Skeletal muscle tissue (tissue), 4 donors: ENCODE results near the gene SASH1. TPM values are rescaled to one million over a fixed set of nuclear protein-coding genes. Genes with fewer than 3 reads are reported as not detected.

Experiments used
- H3K27ac ChIP-seq: one replicate; pipeline ENCODE4 v1.7.0; 2013; ENCODE audit warnings: mild to moderate bottlenecking, low read depth, low read length, inconsistent platforms
- H3K27me3 ChIP-seq, 3 donors: one replicate each; pipeline ENCODE4 v1.7.0; 2013; ENCODE audit warnings: low read length in 3 of 3; ENCODE audit not compliant: control insufficient read depth in 3 of 3, insufficient read depth in 3 of 3
- H3K36me3 ChIP-seq, 3 donors: one replicate each; pipeline ENCODE4 v1.7.0; 2013; ENCODE audit warnings: low read length in 3 of 3; ENCODE audit not compliant: control insufficient read depth in 3 of 3, insufficient read depth in 3 of 3
- H3K4me1 ChIP-seq, 3 donors: one replicate each; pipeline ENCODE4 v1.7.0; 2013; ENCODE audit warnings: low read length in 3 of 3, mild to moderate bottlenecking in 3 of 3; ENCODE audit not compliant: control insufficient read depth in 3 of 3, insufficient read depth in 3 of 3
- H3K4me3 ChIP-seq, 3 donors: one replicate each; pipeline ENCODE4 v1.7.0; 2013; ENCODE audit warnings: low read length in 3 of 3
- H3K9ac ChIP-seq, 3 donors: one replicate each; pipeline ENCODE4 v1.7.0; 2013; ENCODE audit warnings: low read length in 3 of 3, mild to moderate bottlenecking in 3 of 3, moderate library complexity in 2 of 3, low read depth in 1 of 3
- H3K9me3 ChIP-seq, 3 donors: one replicate each; pipeline ENCODE4 v1.7.0; 2013; ENCODE audit warnings: low read length in 3 of 3; ENCODE audit not compliant: control insufficient read depth in 3 of 3
- total RNA-seq: library from RNA; depleted of rRNA; stranded (reverse); fragments of >200 nt; gene quantifications from one replicate; pipeline ENCODE4 v1.2.3, GENCODE V29; 2014
- donor health status: Osteomylitis.

SASH1 gene
- total RNA-seq, 1 donor from 2014 or later: 85.1 TPM

GRCh38 chr6:148307405-148307804 is 35.2 kb upstream of the SASH1 start:
- Histone ChIP-seq H3K27ac (no peak overlapping the region), H3K4me1 (peaks cover 0 to 8% (median 6%) of the 10 kb centered on the region in 3 donors), H3K27me3 (no peaks in the 10 kb centered on the region), H3K36me3 (no peaks in the 10 kb centered on the region), H3K4me3 (no peak overlapping the region), H3K9ac (no peak overlapping the region), H3K9me3 (no peaks in the 10 kb centered on the region)

- Histone ChIP-seq H3K36me3 (no peaks in the 10 kb centered on the region), H3K9me3 (no peaks in the 10 kb centered on the region), H3K4me1 (peaks cover 0 to 8% (median 6%) of the 10 kb centered on the region in 3 donors), H3K27ac (no peak overlapping the region), H3K9ac (no peak overlapping the region), H3K27me3 (no peaks in the 10 kb centered on the region), H3K4me3 (no peak overlapping the region)
These were observed 33.3 kb upstream of the SASH1 start for GRCh38 chr6:148309301-148309700.

GRCh38 chr6:148311966-148312669 is 30.5 kb upstream of the SASH1 start:
- Histone ChIP-seq H3K9ac (no peak overlapping the region), H3K27me3 (no peaks in the 10 kb centered on the region), H3K4me1 (no peaks in the 10 kb centered on the region), H3K4me3 (no peak overlapping the region), H3K9me3 (no peaks in the 10 kb centered on the region), H3K27ac (no peak overlapping the region), H3K36me3 (no peaks in the 10 kb centered on the region)

GRCh38 chr6:148313488-148313887 is 29.1 kb upstream of the SASH1 start:
- Histone ChIP-seq H3K27ac (no peak overlapping the region), H3K36me3 (no peaks in the 10 kb centered on the region), H3K9me3 (no peaks in the 10 kb centered on the region), H3K4me1 (no peaks in the 10 kb centered on the region), H3K9ac (no peak overlapping the region), H3K27me3 (no peaks in the 10 kb centered on the region), H3K4me3 (no peak overlapping the region)

- Histone ChIP-seq H3K9me3 (no peaks in the 10 kb centered on the region), H3K4me3 (no peak overlapping the region), H3K27ac (no peak overlapping the region), H3K36me3 (no peaks in the 10 kb centered on the region), H3K9ac (no peak overlapping the region), H3K4me1 (no peaks in the 10 kb centered on the region), H3K27me3 (no peaks in the 10 kb centered on the region)
These were observed 26.3 kb upstream of the SASH1 start for GRCh38 chr6:148316308-148316707.

- Histone ChIP-seq H3K9me3 (no peaks in the 10 kb centered on the region), H3K27ac (no peak overlapping the region), H3K36me3 (no peaks in the 10 kb centered on the region), H3K9ac (no peak overlapping the region), H3K4me3 (no peak overlapping the region), H3K4me1 (no peaks in the 10 kb centered on the region), H3K27me3 (no peaks in the 10 kb centered on the region)
These were observed 25.6 kb upstream of the SASH1 start for GRCh38 chr6:148317051-148317450.

- Histone ChIP-seq H3K27me3 (no peaks in the 10 kb centered on the region), H3K27ac (no peak overlapping the region), H3K4me1 (no peaks in the 10 kb centered on the region), H3K4me3 (no peak overlapping the region), H3K36me3 (no peaks in the 10 kb centered on the region), H3K9ac (no peak overlapping the region), H3K9me3 (no peaks in the 10 kb centered on the region)
These were observed 24.9 kb upstream of the SASH1 start for GRCh38 chr6:148317739-148318138.

- H3K36me3 ChIP-seq: no peaks in the 10 kb centered on the region
- H3K27ac ChIP-seq: no peak overlapping the region
- H3K9me3 ChIP-seq: no peaks in the 10 kb centered on the region
- no peak overlapping the region for H3K4me3 ChIP-seq
- no peak overlapping the region for H3K9ac ChIP-seq
- no peaks in the 10 kb centered on the region for H3K27me3 ChIP-seq
- no peaks in the 10 kb centered on the region for H3K4me1 ChIP-seq
These were observed 19.9 kb upstream of the SASH1 start for GRCh38 chr6:148322704-148323103.

- no peak overlapping the region for H3K4me3 ChIP-seq
- H3K27me3 ChIP-seq: no peaks in the 10 kb centered on the region
- H3K9me3 ChIP-seq: no peaks in the 10 kb centered on the region
- no peak overlapping the region for H3K9ac ChIP-seq
- no peaks in the 10 kb centered on the region for H3K36me3 ChIP-seq
- no peaks in the 10 kb centered on the region for H3K4me1 ChIP-seq
- H3K27ac ChIP-seq: no peak overlapping the region
These were observed 19.3 kb upstream of the SASH1 start for GRCh38 chr6:148323344-148323743.

- Histone ChIP-seq H3K27ac (no peak overlapping the region), H3K27me3 (no peaks in the 10 kb centered on the region), H3K4me3 (no peak overlapping the region), H3K9me3 (no peaks in the 10 kb centered on the region), H3K4me1 (peaks cover 0 to 4% (median 0%) of the 10 kb centered on the region in 3 donors), H3K36me3 (no peaks in the 10 kb centered on the region), H3K9ac (no peak overlapping the region)
These were observed 18.2 kb upstream of the SASH1 start for GRCh38 chr6:148324297-148324985.
